Measurements from ENCODE around the gene CBFB.

CBFB gene

DNA sequence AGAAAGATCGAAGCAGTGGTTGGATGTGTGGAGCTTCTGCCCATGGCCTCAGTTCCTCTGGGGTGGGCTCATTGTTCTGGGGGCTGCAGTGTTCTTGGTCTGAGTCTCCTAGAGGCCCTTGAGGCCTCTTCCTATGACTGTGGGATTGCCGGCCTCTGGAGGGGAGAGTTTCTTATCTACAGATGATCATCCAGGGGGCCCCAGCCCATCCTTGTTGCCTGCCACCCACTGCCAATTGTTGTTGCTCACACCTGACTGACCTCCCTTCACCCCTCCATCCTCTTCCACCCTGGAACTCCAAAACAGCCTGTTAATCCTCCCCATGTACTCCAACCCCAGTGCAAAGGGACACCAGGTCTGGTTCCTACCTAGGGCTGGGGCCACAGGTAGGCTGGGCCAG, 116.0 kb downstream of the CBFB start:
- DNase-seq, result no peak

DNA sequence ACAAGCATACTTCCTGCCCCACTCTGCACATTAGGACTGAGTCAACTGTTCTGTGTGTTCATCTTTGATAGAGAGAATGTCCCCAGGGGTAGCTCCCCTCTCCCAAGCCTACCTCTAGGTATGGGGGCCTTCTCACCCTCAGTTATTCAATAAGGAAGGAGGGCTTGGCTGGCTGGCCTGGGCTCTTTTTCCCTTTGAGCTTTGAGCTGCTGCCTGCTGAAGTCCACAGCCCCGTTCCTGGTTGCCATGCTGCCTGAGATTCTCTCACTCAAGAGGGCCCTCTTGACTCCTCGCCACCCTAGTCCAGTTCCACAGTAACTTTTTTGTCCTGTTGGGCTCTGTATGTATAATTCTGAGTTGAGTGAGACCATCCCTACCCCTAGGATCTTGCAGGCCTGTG, 116.8 kb downstream of the CBFB start:
- DNase-seq, result no peak

DNA sequence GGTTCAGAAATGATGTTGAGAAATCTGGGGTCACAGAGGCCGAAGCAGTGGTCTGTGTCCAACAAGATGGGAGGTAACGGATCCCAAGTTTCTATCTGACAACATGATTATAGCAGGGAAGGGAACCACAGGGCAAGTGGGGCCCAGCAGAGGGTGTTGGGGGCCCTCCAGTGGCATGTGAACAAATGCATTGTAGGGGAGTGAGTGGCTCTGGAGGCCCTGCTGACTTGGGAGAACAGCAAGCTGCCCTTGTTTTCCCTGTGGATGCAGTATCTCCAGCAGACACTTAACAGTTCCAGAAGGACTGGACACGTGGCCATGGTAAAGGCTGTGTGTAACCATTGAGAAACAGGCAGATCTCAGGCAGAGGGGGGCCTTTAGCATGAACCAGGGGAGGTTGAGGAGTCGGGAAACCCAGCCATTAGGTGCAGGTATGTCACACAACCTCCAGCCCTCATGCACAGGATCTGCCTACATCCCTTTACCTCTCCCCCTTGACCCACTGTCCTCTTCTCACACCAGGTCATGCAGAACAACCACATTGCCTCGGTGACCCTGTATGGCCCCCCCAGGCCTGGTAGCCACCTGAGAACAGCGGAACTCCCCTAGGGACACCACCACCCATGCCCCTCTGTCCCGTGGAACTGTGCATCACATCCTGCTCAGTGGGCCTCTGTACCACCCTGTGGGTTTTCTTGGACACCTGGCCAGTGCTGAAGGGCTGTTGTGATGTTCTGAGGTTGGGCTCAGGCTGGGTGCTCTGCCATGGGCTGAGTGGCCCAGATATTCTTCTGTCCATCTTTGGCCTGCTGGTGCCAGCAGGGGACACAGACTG, 117.8 kb downstream of the CBFB start:
- no peak for DNase-seq

DNA sequence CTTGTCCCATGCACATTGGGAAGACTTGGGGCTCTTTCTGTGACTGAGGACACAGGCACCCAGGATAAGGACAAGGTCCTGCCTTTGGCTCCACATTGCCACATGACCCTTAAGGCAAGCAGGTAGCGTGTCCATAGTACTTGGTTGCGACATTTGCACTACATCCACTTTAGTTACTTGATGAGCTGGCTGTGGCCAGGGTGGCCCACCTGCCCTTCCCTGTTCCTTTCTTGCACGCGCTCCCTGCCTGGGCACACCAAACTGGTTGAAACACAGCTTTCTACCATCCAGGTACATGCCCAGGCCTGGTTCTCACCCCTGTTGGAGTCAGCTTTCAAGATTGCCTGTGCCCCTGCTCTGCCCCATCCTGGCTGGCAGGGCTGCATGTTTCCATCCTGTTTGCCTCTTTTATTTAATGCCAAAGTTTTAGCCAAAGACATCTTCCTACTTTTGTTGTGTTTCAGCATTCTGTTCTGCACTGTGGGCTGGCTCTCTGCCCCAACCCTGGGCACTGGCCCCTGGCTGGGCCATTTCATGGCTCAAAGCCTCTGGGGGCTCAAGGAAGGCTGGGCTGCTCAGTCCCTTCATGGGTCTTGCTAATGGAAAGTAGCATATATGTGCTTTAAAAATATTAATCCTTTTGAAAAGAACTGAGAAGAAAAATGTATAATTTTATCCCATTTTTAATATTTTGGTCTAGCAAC, 118.6 kb downstream of the CBFB start:
- DNase-seq, result no peak

DNA sequence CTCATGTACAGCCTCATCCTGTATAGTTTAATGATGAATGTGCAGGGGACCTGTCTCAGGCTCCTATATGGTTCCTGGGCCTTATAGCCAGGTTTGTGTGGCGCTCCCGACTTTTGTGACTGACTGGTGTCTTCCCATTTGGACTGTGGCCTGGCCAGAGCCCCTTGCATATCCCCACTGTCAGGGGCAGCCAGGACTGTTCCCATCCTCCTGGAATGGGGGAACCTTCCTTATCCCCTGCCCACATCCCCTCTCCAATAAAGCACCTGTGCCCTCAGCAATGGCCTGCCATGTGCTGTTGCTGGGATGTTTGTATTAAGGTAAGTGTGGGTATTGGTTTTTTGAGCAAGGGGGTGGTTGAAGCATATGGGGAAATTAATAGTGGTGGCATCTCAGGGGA, 119.3 kb downstream of the CBFB start:
- DNase-seq, result no peak

DNA sequence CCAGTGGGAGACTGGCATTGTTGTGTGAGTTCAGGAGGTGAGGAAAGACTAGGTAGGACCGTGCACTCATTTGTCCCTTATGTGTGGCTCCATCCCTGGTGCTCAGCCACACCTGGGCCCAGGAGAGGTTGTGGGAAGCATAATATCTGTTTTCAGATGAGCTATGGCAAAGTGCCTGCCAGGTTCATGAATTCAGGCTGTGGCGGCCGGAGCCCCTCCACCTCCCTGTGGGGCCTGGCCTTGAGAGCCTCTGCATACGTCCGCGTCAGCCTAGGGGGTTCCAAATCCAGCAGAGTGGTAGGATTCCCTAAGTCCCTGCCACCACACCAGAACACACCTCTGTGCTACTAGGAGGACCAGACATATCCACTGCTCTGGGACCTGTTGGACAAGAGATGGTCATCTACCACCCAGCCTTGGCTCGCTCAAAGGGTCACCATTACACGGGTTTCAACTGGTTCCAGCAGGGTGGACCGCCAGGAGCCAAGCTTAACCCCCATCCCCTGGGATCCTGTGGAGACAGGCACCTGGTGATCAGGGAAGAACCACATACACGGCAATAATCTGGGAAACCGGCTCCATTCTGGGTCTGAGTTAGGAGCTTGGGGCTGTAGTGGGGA, 119.8 kb downstream of the CBFB start:
- DNase-seq, result no peak

DNA sequence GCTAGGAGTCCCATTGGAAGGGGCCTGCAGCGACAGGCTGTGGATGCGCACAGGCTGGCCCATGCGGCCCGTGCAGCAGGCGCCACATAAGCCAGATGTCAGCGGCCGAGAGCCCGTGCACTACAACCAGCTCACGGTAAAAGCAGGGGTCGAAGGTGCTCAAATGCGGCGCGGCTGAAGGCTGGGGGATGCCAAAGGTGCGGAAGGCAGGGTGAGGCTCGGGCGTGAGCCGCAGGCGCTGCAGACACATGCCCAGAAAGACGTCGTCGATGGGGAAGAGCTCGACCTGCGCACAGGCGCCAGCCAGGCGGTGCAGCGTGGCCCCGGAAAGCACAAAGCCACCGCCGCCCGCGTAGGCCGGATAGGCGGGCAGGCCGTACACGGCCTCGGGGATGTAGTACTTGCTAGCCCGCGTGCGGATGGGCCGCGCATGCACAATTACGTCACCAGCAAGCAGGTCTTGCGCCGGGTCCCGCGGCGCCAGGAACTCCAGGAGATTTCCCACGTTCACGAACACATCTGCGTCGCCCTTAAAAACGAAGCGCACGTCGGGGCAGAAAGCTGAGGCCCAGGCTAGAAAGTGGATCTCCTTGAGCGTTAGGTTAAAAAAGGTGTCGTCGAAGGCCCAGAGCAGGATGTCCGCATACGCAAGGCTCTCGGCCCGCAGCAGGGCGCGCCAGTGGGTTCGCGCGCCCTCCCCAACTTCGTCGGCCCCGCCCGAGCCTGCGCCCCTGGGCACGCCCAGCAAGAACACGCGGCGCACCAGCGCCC, 120.5 kb downstream of the CBFB start:
- no peak for DNase-seq

DNA sequence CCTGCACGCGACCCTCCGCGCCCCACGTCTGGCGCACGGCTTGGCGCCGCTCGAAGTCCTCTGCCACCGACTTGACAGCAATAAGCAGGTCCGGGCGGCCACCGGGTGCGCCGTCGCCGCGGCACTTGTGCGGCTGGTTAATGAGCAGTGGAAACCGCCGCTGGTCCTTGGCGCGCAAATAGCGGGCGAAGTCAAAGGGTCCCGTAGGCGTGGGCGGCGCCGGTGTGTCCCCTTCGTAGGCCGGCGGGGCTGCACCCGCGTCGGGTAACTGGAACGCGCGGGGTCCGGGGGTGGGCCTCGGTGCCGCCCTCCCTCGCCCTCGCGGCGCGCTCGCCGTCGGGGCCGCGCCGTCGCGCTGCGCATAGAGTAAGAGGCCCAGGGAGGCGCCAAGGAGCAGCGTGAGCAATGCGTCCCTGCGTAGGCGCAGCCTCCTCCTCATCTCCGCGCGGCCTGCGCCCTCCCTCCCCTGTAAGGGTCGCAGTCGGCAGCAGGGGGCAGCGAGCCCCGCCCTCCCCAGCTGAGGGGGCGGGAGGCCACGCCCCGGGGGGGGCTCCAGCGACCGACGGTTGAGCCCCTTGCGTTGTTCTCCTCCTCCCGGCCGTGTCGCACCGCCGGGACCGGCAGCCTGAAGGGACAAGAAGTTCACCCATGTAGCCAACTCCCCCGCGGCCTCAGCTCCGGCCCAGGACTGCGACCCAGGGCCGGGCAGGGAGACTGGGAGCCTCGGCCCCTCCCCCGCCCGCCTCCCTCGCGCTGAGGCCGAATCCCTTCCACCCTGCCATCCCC, 121.3 kb downstream of the CBFB start:
- DNase-seq, result no peak

Measured in NCI-H1048 (cell line).